Retina (tissue), 1 donor: ENCODE results near the gene TTPAL.

Experiments used
- DNase-seq: peaks from one replicate; pipeline ENCODE4 v3.0.0-alpha.2; 2016

Gene TTPAL

GRCh38 chr20:44442298-44443070, 33.2 kb upstream of the TTPAL start:
- no peak for DNase-seq

- DNase-seq: no peak
Measured at GRCh38 chr20:44445742-44446710, 29.6 kb upstream of the TTPAL start.

GRCh38 chr20:44447827-44448419, 27.8 kb upstream of the TTPAL start:
- DNase-seq: no peak

DNA sequence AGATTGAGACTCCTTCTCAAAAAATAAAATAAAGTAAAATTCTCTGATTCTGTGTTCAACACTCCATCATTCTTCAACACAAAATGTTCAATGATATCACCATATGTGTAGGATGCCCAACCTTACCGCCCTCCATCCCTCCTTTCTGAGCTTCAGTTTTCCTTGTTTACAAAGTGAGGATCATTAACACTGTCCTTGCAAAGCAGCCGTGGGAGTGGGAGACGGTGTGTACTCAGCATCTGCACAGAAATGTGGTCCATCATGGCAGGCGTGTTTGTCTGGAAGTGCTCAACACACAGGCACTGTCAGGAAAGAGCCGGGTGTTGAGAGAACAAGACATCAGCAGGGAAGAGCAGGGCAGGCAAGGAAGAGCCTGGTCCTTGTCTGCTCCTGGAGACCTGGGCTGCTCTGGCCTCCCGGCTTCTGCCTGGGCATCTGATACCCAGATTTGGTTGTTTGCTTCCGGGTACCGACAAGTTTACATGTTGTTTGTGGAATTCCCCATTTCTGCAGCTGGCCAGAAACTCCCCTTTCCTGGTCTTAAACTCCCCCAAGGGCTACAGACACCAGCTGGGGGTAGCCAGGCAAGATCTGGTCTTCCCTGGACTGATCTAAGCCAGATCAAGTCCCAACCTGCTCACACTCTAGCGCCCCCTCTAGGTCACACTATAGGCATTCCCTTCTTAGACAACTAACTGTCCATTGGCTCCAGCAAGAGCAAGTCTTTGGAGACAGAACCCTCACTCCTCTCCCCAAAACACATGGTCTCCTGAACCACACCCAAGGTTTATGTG, 26.7 kb upstream of the TTPAL start:
- DNase-seq: no peak

DNA sequence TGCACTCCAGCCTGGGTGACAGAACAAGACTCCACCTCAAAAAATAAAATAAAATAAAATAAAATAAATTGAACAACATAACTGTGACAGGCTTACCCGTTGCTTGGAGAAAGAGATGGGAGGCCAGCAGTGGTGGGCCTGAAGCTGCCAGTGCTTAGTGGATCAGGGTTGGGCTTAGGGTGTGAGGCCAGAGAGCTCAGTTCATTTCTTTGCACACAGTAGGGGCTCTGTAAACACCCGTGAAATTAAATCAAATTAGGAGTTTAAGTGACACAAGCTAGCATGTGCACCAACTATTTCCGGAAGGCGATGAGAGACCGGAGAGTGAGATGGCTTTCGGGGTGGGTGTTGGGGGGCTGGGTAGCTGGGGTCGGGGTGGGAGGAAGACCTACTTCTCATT, 25.8 kb upstream of the TTPAL start:
- DNase-seq: no peak

- DNase-seq: no peak
Measured at GRCh38 chr20:44450281-44450889, 25.3 kb upstream of the TTPAL start.

GRCh38 chr20:44450903-44451450, 24.7 kb upstream of the TTPAL start:
- DNase-seq: no peak

GRCh38 chr20:44454306-44454963, 21.2 kb upstream of the TTPAL start:
- no peak for DNase-seq

GRCh38 chr20:44455126-44455525, 20.5 kb upstream of the TTPAL start:
- no peak for DNase-seq

- no peak for DNase-seq
Measured at GRCh38 chr20:44456611-44457010, 19.1 kb upstream of the TTPAL start.

DNA sequence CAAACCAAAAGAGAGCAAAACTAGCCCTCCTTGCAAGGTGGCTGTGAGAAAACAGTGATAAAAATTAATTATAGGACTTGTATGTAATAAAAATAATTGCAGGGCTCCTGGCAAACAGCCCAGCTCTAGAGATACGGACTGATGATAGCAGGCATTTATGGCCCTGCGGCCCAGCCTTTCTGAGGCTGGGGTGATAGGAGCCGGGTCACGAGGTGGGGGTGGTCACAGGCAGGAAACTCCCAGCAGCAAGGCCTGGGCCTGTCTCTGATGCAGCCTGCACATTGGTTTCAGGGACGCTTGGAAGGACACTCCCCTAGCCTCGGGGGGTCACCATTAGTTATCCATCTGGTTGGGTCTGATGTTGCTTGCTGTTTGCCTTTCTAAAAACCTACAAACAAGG, 18.7 kb upstream of the TTPAL start:
- no peak for DNase-seq

GRCh38 chr20:44459271-44459670, 16.4 kb upstream of the TTPAL start:
- no peak for DNase-seq

- DNase-seq: no peak
Measured at GRCh38 chr20:44460795-44461141, 14.9 kb upstream of the TTPAL start.

GRCh38 chr20:44461142-44461802, 14.4 kb upstream of the TTPAL start:
- no peak for DNase-seq

DNA sequence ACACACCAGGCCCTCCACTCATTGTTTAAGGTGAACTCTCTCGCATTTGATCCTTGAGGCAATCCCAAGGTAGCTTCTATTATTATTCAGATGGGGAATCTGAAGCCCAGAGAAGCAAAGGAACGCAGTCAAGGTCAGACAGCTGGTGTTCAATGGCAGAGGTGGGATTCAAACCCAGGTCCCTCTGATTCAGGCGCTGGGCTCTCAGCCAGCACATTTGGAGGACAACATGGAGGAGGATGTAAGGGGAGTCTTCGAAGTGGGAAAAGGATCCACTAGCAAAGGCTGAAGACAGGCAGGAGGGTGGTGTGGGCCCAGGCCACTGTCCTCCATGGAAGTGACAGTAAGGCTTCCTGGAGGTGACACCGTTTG, 13.9 kb upstream of the TTPAL start:
- no peak for DNase-seq

GRCh38 chr20:44463466-44463865, 12.2 kb upstream of the TTPAL start:
- DNase-seq: no peak

DNA sequence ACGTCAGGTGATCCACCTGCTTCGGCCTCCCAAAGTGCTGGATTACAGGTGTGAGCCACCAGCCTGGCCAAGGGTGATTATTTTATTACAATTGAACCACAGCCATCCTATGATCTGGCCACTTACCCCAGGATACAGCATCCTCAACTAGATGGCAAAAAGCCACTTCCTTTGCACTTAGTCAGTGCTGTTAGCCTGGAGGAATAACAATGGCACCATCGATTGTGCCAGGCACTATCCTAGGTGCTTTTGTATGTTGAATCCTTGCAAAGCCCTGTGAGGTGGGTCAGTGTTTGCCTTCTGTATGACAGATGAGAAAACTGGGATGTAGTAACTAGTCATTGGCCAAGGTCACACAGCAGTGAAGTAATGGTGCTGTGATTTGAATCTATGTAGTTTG, 11.2 kb upstream of the TTPAL start:
- no peak for DNase-seq

DNA sequence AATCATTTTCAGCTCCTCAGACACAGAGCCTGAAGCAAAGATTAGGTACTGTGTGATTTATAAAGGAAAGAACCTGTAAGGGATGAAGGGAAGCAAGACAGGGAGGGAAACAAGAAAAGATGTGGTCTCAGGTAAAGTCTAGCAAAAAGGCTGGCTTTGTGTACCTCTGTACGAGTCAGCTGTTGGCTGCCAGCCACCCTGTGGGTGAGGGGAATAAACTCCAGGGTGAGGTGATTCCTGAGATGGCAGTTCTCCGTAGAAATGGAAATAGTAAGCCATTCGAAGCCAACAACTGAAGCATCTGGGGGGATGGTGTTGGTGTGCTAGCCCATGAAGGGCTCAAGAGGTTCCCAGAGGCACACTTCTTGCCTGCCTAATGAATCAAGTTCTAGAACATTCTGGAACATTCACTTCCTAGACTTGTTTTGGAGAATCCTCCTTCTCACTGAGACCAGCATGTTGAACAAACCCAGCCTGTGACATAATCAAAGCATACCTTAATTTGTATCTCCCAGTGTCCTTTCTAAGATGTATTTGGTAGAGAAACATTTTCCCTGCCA, 10.6 kb upstream of the TTPAL start:
- DNase-seq: no peak

GRCh38 chr20:44467289-44467883, 8.3 kb upstream of the TTPAL start:
- no peak for DNase-seq
